SK-N-SH (cell line): Measurements from ENCODE around the gene PPP2R2B. TPM values are rescaled to one million over a fixed set of nuclear protein-coding genes. Genes with fewer than 3 reads are reported as not detected.

Source experiments
- CTCF ChIA-PET: fragments of 300-600, 350-600 bp; formaldehyde crosslinking; extraction: SDS; loops from one replicate; lab custom pipeline; 2021; lab: Yijun Ruan, JAX
- POLR2A ChIA-PET: fragments of 350-600 bp; sonication (Branson Sonifier 250); formaldehyde crosslinking; extraction: SDS; loops from one replicate; lab custom pipeline; 2020; ENCODE audit warnings: antibody characterized with exemption, inconsistent platforms; lab: Yijun Ruan, JAX
- DNase-seq: peaks from one replicate; pipeline ENCODE4 v3.0.0; 2012
- H2AFZ ChIP-seq: fragments of 200-600 bp; sonication (generic); 2 replicates; pipeline ENCODE4 v1.8.1; 2016; ENCODE audit warnings: antibody characterized with exemption, mild to moderate bottlenecking, low read depth
- H3F3A ChIP-seq: fragments of 200-600 bp; sonication (generic); replicated peaks from 2 replicates; pipeline ENCODE3; 2016; ENCODE audit warnings: antibody characterized with exemption, mild to moderate bottlenecking; ENCODE audit not compliant: insufficient read depth
- H3K27ac ChIP-seq, 2 experiments: fragments of 200-500 bp in 1 of 2; fragments of 200-600 bp in 1 of 2; sonication (Bioruptor generic) in 1 of 2; sonication (generic), shearing (Covaris generic) in 1 of 2; 2 replicates each; pipeline versions ENCODE4 v1.5.1 to v1.6.1; 2014 to 2016; ENCODE audit warnings: low read depth in 2 of 2, inconsistent platforms in 1 of 2, low read length in 1 of 2, mild to moderate bottlenecking in 1 of 2, mixed read lengths in 1 of 2
- H3K27me3 ChIP-seq: fragments of 200-600 bp; sonication (generic), shearing (Covaris generic); 2 replicates; pipeline ENCODE4 v1.6.1; 2016; ENCODE audit warnings: mixed run types; ENCODE audit not compliant: insufficient read depth
- H3K36me3 ChIP-seq, 2 experiments: fragments of 200-500 bp in 1 of 2; fragments of 200-600 bp in 1 of 2; sonication (Bioruptor generic) in 1 of 2; sonication (generic) in 1 of 2; replicated peaks in 1 of 2; 2 replicates each; pipeline versions ENCODE3 to v1.5.1; 2014 to 2016; ENCODE audit warnings: low read length in 1 of 2, mild to moderate bottlenecking in 1 of 2; ENCODE audit not compliant: insufficient read depth in 2 of 2, control insufficient read depth in 1 of 2
- H3K4me1 ChIP-seq, 2 experiments: fragments of 200-500 bp in 1 of 2; fragments of 200-600 bp in 1 of 2; sonication (Bioruptor generic) in 1 of 2; sonication (generic), shearing (Covaris generic) in 1 of 2; 2 replicates each; pipeline versions ENCODE4 v1.5.1 to v1.6.1; 2014 to 2016; ENCODE audit warnings: low read depth in 1 of 2, low read length in 1 of 2, mixed run types in 1 of 2; ENCODE audit not compliant: insufficient read depth in 2 of 2, control insufficient read depth in 1 of 2
- H3K4me2 ChIP-seq: fragments of 200-600 bp; sonication (generic), shearing (Covaris generic); 2 replicates; pipeline ENCODE4 v1.6.1; 2017; ENCODE audit warnings: mixed run types
- H3K4me3 ChIP-seq, 2 experiments: fragments of 200-500 bp in 1 of 2; fragments of 200-600 bp in 1 of 2; sonication (Bioruptor generic) in 1 of 2; sonication (generic), shearing (Covaris generic) in 1 of 2; 2 replicates each; pipeline versions ENCODE4 v1.5.1 to v1.8.1; 2014 to 2016; ENCODE audit warnings: low read depth in 2 of 2, inconsistent platforms in 1 of 2, low read length in 1 of 2, mild to moderate bottlenecking in 1 of 2, mixed read lengths in 1 of 2, moderate library complexity in 1 of 2
- H3K79me2 ChIP-seq: fragments of 200-600 bp; sonication (generic); 2 replicates; pipeline ENCODE4 v1.8.1; 2017; ENCODE audit warnings: mild to moderate bottlenecking; ENCODE audit not compliant: insufficient read depth
- H3K9ac ChIP-seq: fragments of 200-600 bp; sonication (generic); 2 replicates; pipeline ENCODE4 v1.6.1; 2017; ENCODE audit warnings: mixed run types
- H3K9me2 ChIP-seq: fragments of 200-600 bp; sonication (generic); 2 replicates; pipeline ENCODE4 v1.6.1; 2017; ENCODE audit warnings: mixed run types
- H3K9me3 ChIP-seq: fragments of 200-600 bp; sonication (generic); 2 replicates; pipeline ENCODE4 v1.6.1; 2017; ENCODE audit warnings: mixed run types, mild to moderate bottlenecking, moderate library complexity
- H4K20me1 ChIP-seq: fragments of 200-600 bp; sonication (generic); 2 replicates; pipeline ENCODE4 v1.6.1; 2017; ENCODE audit warnings: mild to moderate bottlenecking, mixed run types; ENCODE audit not compliant: insufficient read depth
- FOSL2 ChIP-seq: IDR thresholded peaks from 2 replicates; pipeline ENCODE4 v1.4.0; 2012; ENCODE audit warnings: low read depth, mild to moderate bottlenecking, moderate library complexity, borderline replicate concordance
- FOXM1 ChIP-seq: IDR thresholded peaks from 2 replicates; pipeline ENCODE4 v1.4.0; 2012; ENCODE audit warnings: low read depth, mild to moderate bottlenecking
- GABPA ChIP-seq: IDR thresholded peaks from 2 replicates; pipeline ENCODE4 v1.4.0; 2012; ENCODE audit warnings: low read depth, mild to moderate bottlenecking
- POLR2AphosphoS5 ChIP-seq: IDR thresholded peaks from 2 replicates; pipeline ENCODE4 v1.6.1; 2012; ENCODE audit warnings: low read depth, low read length
- RAD21 ChIP-seq: IDR thresholded peaks from 2 replicates; pipeline ENCODE4 v1.6.1; 2012; ENCODE audit warnings: mild to moderate bottlenecking, low read length
- RFX5 ChIP-seq: IDR thresholded peaks from 2 replicates; pipeline ENCODE4 v1.6.1; 2012; ENCODE audit warnings: mild to moderate bottlenecking, improper control_type of control experiment, low read length
- SMC3 ChIP-seq: IDR thresholded peaks from 2 replicates; pipeline ENCODE4 v1.6.1; 2012; ENCODE audit warnings: low read depth, low read length, improper control_type of control experiment
- TAF1 ChIP-seq: IDR thresholded peaks from 2 replicates; pipeline ENCODE4 v1.6.1; 2012; ENCODE audit warnings: low read depth, mild to moderate bottlenecking, low read length, moderate library complexity, borderline replicate concordance
- USF1 ChIP-seq: IDR thresholded peaks from 2 replicates; pipeline ENCODE4 v1.4.0; 2012; ENCODE audit warnings: low read depth, borderline replicate concordance
- YY1 ChIP-seq: IDR thresholded peaks from 2 replicates; pipeline ENCODE4 v1.4.0; 2012; ENCODE audit warnings: low read depth, mild to moderate bottlenecking
- WGBS: methylation state at CpG from one replicate; pipeline ENCODE4 v1.1.6; 2017; ENCODE audit warnings: low lambda C conversion rate; 5-methylcytosine and 5-hydroxymethylcytosine counted together
- polyA plus RNA-seq, 3 experiments: library from polyadenylated mRNA; depleted of rRNA; stranded (reverse); fragments of >200 nt; gene quantifications; 2 replicates each; pipeline ENCODE4 v1.2.3, GENCODE V29; 2012
- TF ChIP-seq, protein P1 (sequence below): fragments of 150-350 bp; IDR thresholded peaks from 2 replicates; pipeline ENCODE4 v1.6.1; 2016; ENCODE audit warnings: mild to moderate bottlenecking, low read depth, low read length
- TF ChIP-seq, protein P2 (sequence below): fragments of 200-600 bp; sonication (generic); IDR thresholded peaks from 2 replicates; pipeline ENCODE4 v1.6.1; 2017; ENCODE audit warnings: antibody characterized with exemption, mild to moderate bottlenecking, moderate library complexity
- TF ChIP-seq, protein P3 (sequence below): IDR thresholded peaks from 2 replicates; pipeline ENCODE4 v1.4.0; 2012; ENCODE audit warnings: low read depth
- TF ChIP-seq, protein P4 (sequence below): IDR thresholded peaks from 2 replicates; pipeline ENCODE4 v1.6.1; 2012; ENCODE audit warnings: mild to moderate bottlenecking, low read depth, low read length, moderate library complexity
- TF ChIP-seq, protein P5 (sequence below): IDR thresholded peaks from 2 replicates; pipeline ENCODE4 v1.4.0; 2012; ENCODE audit warnings: low read depth, borderline replicate concordance

The PPP2R2B gene
- polyA plus RNA-seq, 1 of the 3 experiments (the other 2 are of a cell fraction) = 11.4 TPM

- H2AFZ ChIP-seq = no peak overlapping the region
- 35% methylated on average over 1 of the region's 1 CpG for WGBS
- TF ChIP-seq POLR2AphosphoS5 (no peak), FOSL2 (no peak), RFX5 (no peak), SMC3 (no peak), FOXM1 (no peak), YY1 (no peak), RAD21 (no peak), TAF1 (no peak), GABPA (no peak), USF1 (no peak)
- TF ChIP-seq, protein P1, sequence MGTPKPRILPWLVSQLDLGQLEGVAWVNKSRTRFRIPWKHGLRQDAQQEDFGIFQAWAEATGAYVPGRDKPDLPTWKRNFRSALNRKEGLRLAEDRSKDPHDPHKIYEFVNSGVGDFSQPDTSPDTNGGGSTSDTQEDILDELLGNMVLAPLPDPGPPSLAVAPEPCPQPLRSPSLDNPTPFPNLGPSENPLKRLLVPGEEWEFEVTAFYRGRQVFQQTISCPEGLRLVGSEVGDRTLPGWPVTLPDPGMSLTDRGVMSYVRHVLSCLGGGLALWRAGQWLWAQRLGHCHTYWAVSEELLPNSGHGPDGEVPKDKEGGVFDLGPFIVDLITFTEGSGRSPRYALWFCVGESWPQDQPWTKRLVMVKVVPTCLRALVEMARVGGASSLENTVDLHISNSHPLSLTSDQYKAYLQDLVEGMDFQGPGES = no peak
- TF ChIP-seq, protein P2, sequence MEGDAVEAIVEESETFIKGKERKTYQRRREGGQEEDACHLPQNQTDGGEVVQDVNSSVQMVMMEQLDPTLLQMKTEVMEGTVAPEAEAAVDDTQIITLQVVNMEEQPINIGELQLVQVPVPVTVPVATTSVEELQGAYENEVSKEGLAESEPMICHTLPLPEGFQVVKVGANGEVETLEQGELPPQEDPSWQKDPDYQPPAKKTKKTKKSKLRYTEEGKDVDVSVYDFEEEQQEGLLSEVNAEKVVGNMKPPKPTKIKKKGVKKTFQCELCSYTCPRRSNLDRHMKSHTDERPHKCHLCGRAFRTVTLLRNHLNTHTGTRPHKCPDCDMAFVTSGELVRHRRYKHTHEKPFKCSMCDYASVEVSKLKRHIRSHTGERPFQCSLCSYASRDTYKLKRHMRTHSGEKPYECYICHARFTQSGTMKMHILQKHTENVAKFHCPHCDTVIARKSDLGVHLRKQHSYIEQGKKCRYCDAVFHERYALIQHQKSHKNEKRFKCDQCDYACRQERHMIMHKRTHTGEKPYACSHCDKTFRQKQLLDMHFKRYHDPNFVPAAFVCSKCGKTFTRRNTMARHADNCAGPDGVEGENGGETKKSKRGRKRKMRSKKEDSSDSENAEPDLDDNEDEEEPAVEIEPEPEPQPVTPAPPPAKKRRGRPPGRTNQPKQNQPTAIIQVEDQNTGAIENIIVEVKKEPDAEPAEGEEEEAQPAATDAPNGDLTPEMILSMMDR = no peak
- TF ChIP-seq, protein P3, sequence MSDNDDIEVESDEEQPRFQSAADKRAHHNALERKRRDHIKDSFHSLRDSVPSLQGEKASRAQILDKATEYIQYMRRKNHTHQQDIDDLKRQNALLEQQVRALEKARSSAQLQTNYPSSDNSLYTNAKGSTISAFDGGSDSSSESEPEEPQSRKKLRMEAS = no peak
- TF ChIP-seq, protein P4, sequence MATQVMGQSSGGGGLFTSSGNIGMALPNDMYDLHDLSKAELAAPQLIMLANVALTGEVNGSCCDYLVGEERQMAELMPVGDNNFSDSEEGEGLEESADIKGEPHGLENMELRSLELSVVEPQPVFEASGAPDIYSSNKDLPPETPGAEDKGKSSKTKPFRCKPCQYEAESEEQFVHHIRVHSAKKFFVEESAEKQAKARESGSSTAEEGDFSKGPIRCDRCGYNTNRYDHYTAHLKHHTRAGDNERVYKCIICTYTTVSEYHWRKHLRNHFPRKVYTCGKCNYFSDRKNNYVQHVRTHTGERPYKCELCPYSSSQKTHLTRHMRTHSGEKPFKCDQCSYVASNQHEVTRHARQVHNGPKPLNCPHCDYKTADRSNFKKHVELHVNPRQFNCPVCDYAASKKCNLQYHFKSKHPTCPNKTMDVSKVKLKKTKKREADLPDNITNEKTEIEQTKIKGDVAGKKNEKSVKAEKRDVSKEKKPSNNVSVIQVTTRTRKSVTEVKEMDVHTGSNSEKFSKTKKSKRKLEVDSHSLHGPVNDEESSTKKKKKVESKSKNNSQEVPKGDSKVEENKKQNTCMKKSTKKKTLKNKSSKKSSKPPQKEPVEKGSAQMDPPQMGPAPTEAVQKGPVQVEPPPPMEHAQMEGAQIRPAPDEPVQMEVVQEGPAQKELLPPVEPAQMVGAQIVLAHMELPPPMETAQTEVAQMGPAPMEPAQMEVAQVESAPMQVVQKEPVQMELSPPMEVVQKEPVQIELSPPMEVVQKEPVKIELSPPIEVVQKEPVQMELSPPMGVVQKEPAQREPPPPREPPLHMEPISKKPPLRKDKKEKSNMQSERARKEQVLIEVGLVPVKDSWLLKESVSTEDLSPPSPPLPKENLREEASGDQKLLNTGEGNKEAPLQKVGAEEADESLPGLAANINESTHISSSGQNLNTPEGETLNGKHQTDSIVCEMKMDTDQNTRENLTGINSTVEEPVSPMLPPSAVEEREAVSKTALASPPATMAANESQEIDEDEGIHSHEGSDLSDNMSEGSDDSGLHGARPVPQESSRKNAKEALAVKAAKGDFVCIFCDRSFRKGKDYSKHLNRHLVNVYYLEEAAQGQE = no peak
- TF ChIP-seq, protein P5, sequence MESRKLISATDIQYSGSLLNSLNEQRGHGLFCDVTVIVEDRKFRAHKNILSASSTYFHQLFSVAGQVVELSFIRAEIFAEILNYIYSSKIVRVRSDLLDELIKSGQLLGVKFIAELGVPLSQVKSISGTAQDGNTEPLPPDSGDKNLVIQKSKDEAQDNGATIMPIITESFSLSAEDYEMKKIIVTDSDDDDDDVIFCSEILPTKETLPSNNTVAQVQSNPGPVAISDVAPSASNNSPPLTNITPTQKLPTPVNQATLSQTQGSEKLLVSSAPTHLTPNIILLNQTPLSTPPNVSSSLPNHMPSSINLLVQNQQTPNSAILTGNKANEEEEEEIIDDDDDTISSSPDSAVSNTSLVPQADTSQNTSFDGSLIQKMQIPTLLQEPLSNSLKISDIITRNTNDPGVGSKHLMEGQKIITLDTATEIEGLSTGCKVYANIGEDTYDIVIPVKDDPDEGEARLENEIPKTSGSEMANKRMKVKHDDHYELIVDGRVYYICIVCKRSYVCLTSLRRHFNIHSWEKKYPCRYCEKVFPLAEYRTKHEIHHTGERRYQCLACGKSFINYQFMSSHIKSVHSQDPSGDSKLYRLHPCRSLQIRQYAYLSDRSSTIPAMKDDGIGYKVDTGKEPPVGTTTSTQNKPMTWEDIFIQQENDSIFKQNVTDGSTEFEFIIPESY = no peak
Observed at GRCh38 chr5:146917931-146918330, 39.4 kb upstream of the PPP2R2B start.

More at GRCh38 chr5:146917931-146918330, 39.4 kb upstream of the PPP2R2B start:
- Histone ChIP-seq H3K9ac (no peak overlapping the region), H3K27ac (no peak overlapping the region), H3K79me2 (no peaks in the 10 kb centered on the region), H3K36me3 (no peaks in the 10 kb centered on the region), H3K4me3 (no peak overlapping the region), H3K4me2 (no peak overlapping the region), H3K4me1 (no peaks in the 10 kb centered on the region), H3K27me3 (no peaks in the 10 kb centered on the region), H3K9me3 (no peaks in the 10 kb centered on the region), H4K20me1 (no peaks in the 10 kb centered on the region), H3K9me2 (no peaks in the 10 kb centered on the region), H3F3A (no peaks in the 10 kb centered on the region)
- no peak for DNase-seq
- ChIA-PET POLR2A (no interaction called here), CTCF (interaction anchor here (0.8 kb wide), 1 partner anchor 385 kb away, joined by 3 read pairs; no protein-coding TSS in a partner anchor)
